ENCODE measurements around the gene ROBO2. TPM values are rescaled to one million over a fixed set of nuclear protein-coding genes. Genes with fewer than 3 reads are reported as not detected.

ROBO2 gene
- total RNA-seq, 2 donors from 2014 or later = 9.8 to 9.9 TPM

GRCh38 chr3:77325702-77326101, 285.8 kb downstream of the ROBO2 start:
- no peak for TF ChIP-seq CTCF (IDR thresholded peaks at IDR 0.05)
- Histone ChIP-seq H3K27me3 (replicated peaks; ENCODE audit: insufficient read depth) (no peaks in the 10 kb centered on the region), H3K27ac (no peak overlapping the region), H3K36me3 (no peaks in the 10 kb centered on the region), H3K4me1 (ENCODE audit: control insufficient read depth in 1 of 2, low read depth in 2 of 2) (peaks cover 22 to 40% of the 10 kb centered on the region in 2 donors), H3K9me3 (no peaks in the 10 kb centered on the region), H3K4me3 (no peak overlapping the region)
- DNase-seq (ENCODE audit: low spot score) (no peak), ATAC-seq (ENCODE audit: insufficient number of reproducible peaks, low FRiP score, low read depth) (no peak)

DNA sequence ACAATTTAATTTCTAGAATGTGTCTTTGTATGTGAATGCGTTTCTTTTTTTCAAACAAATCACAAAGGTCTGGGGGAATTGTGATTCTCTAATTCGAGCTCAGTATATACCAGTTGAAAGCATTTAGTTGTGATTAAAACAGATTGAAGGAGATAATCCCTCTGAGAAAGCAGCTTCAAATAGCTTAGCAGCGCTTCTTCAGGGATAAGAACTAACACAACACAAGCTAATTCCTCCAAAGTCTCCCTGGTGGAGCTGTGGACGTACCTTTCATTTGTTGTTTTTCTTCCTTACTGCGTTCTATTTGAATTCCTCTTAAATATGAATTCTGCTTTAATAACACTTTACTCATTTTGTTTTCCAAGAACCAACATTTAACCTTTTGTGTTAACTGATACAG, 286.7 kb downstream of the ROBO2 start:
- H3K4me3 ChIP-seq = no peak overlapping the region
- DNase-seq (ENCODE audit: low spot score) (no peak), ATAC-seq (ENCODE audit: insufficient number of reproducible peaks, low FRiP score, low read depth) (no peak)
- H3K4me1 ChIP-seq (ENCODE audit: control insufficient read depth in 1 of 2, low read depth in 2 of 2) = peaks cover 22 to 40% of the 10 kb centered on the region in 2 donors
- TF ChIP-seq CTCF (IDR thresholded peaks at IDR 0.05) = no peak
- H3K9me3 ChIP-seq = no peaks in the 10 kb centered on the region
- no peak overlapping the region for H3K27ac ChIP-seq
- no peaks in the 10 kb centered on the region for H3K27me3 ChIP-seq (replicated peaks; ENCODE audit: insufficient read depth)
- H3K36me3 ChIP-seq = no peaks in the 10 kb centered on the region

GRCh38 chr3:77328690-77329089, 288.8 kb downstream of the ROBO2 start:
- ATAC-seq (ENCODE audit: insufficient number of reproducible peaks, low FRiP score, low read depth) (no peak), DNase-seq (ENCODE audit: low spot score) (no peak)
- H3K27me3 ChIP-seq (replicated peaks; ENCODE audit: insufficient read depth) = no peaks in the 10 kb centered on the region
- H3K4me1 ChIP-seq (ENCODE audit: control insufficient read depth in 1 of 2, low read depth in 2 of 2) = peaks cover 15 to 34% of the 10 kb centered on the region in 2 donors
- H3K9me3 ChIP-seq = no peaks in the 10 kb centered on the region
- H3K4me3 ChIP-seq = peak overlapping the region; percentile 59
- TF ChIP-seq CTCF (IDR thresholded peaks at IDR 0.05) = no peak
- H3K27ac ChIP-seq = peak overlapping the region; percentile 78 to 86
- H3K36me3 ChIP-seq = no peaks in the 10 kb centered on the region

DNA sequence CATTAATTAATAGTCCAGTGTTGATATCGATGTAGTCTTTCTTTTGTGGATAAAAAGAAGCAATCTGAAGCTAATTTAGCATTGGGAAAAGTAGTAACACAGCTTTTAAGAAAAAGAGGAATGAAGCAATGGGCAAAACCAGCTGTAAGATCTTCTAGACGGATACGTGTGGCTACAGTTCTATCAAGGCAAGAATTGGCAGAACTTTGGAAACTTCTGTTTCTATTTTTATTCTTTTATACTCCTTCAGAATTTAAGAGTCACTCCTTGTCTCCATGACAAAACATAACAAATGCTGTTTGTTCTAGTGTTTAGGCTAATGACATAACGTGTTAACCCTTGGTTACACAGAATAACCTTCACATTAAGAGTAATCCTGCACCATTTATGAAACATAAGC, 289.2 kb downstream of the ROBO2 start:
- H3K9me3 ChIP-seq = no peaks in the 10 kb centered on the region
- DNase-seq (ENCODE audit: low spot score) (no peak), ATAC-seq (ENCODE audit: insufficient number of reproducible peaks, low FRiP score, low read depth) (peak; percentile 91)
- peak overlapping the region; percentile 78 to 86 for H3K27ac ChIP-seq
- H3K27me3 ChIP-seq (replicated peaks; ENCODE audit: insufficient read depth) = no peaks in the 10 kb centered on the region
- H3K36me3 ChIP-seq = no peaks in the 10 kb centered on the region
- peak overlapping the region; percentile 59 for H3K4me3 ChIP-seq
- TF ChIP-seq CTCF (IDR thresholded peaks at IDR 0.05) = no peak
- H3K4me1 ChIP-seq (ENCODE audit: control insufficient read depth in 1 of 2, low read depth in 2 of 2) = peaks cover 11 to 30% of the 10 kb centered on the region in 2 donors

GRCh38 chr3:77338195-77338594, 298.3 kb downstream of the ROBO2 start:
- no peak for TF ChIP-seq CTCF (IDR thresholded peaks at IDR 0.05)
- ATAC-seq (ENCODE audit: insufficient number of reproducible peaks, low FRiP score, low read depth) (no peak), DNase-seq (ENCODE audit: low spot score) (no peak)
- H3K36me3 ChIP-seq = no peaks in the 10 kb centered on the region
- H3K4me3 ChIP-seq = no peak overlapping the region
- no peaks in the 10 kb centered on the region for H3K9me3 ChIP-seq
- H3K4me1 ChIP-seq (ENCODE audit: control insufficient read depth in 1 of 2, low read depth in 2 of 2) = no peaks in the 10 kb centered on the region
- no peak overlapping the region for H3K27ac ChIP-seq
- H3K27me3 ChIP-seq (replicated peaks; ENCODE audit: insufficient read depth) = no peaks in the 10 kb centered on the region
